IMR-90 (cell line): ENCODE measurements around the gene LEPROT.

Experiments
- BHLHE40 ChIP-seq: fragments of 150-350 bp; IDR thresholded peaks from 2 replicates; pipeline ENCODE4 v1.6.1; 2016; ENCODE audit warnings: mild to moderate bottlenecking, low read depth, low read length
- CEBPB ChIP-seq: IDR thresholded peaks from 2 replicates; pipeline ENCODE4 v1.6.1; 2012; ENCODE audit warnings: low read depth, low read length, improper control_type of control experiment
- CHD1 ChIP-seq: IDR thresholded peaks from 2 replicates; pipeline ENCODE4 v1.6.1; 2012; ENCODE audit warnings: low read depth, low read length, improper control_type of control experiment
- ELK1 ChIP-seq: fragments of 150-350 bp; IDR thresholded peaks from 2 replicates; pipeline ENCODE4 v1.6.1; 2016; ENCODE audit warnings: low read depth, mild to moderate bottlenecking, low read length, moderate library complexity, borderline replicate concordance
- FOS ChIP-seq: fragments of 150-350 bp; IDR thresholded peaks from 2 replicates; pipeline ENCODE4 v1.6.1; 2016; ENCODE audit warnings: low read depth, low read length
- MAFK ChIP-seq: IDR thresholded peaks from 2 replicates; pipeline ENCODE4 v1.6.1; 2012; ENCODE audit warnings: low read depth, low read length, improper control_type of control experiment
- POLR2A ChIP-seq: IDR thresholded peaks from 2 replicates; pipeline ENCODE4 v1.6.1; 2012; ENCODE audit warnings: mild to moderate bottlenecking, low read depth, low read length
- RAD21 ChIP-seq: IDR thresholded peaks from 2 replicates; pipeline ENCODE4 v1.6.1; 2012; ENCODE audit warnings: low read length, improper control_type of control experiment
- RCOR1 ChIP-seq: IDR thresholded peaks from 2 replicates; pipeline ENCODE4 v1.6.1; 2012; ENCODE audit warnings: mild to moderate bottlenecking, low read length, improper control_type of control experiment; ENCODE audit not compliant: insufficient replicate concordance
- RFX5 ChIP-seq: IDR thresholded peaks from 2 replicates; pipeline ENCODE4 v1.8.0; 2012; ENCODE audit warnings: low read depth, mild to moderate bottlenecking, low read length, moderate library complexity
- TF ChIP-seq, protein P1 (sequence below): conservative IDR thresholded peaks from 2 replicates; pipeline ENCODE4 v1.5.1; 2012; ENCODE audit warnings: mild to moderate bottlenecking, low read depth, low read length, improper control_type of control experiment
- TF ChIP-seq, protein P2 (sequence below): fragments of 150-350 bp; IDR thresholded peaks from 2 replicates; pipeline ENCODE4 v1.6.1; 2017; ENCODE audit warnings: mild to moderate bottlenecking, antibody characterized with exemption, low read length, low read depth

DNA sequence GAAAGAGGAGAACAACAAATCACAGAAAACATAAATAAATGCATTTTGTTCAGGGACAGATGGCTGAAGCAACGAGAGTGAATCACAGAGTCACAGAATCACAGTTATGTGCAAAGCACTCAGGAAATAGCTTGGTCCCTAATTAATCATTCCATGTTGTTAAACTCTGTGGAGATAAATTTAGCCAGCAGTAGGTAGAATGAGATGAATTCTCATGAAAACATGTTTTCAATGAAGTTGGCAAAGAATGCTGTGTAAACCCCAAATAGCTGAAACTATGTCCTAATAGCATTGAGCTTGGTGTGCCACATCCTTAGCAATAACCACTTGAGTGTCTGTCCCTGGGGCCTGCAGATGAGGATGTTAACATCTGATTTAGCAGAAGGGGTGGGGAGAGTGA, 20.4 kb downstream of the LEPROT start:
- TF ChIP-seq POLR2A (no peak), RCOR1 (no peak), CHD1 (no peak), CEBPB (no peak), RAD21 (no peak), FOS (no peak), ELK1 (no peak), RFX5 (no peak), BHLHE40 (no peak), MAFK (no peak)
- TF ChIP-seq, protein P1, sequence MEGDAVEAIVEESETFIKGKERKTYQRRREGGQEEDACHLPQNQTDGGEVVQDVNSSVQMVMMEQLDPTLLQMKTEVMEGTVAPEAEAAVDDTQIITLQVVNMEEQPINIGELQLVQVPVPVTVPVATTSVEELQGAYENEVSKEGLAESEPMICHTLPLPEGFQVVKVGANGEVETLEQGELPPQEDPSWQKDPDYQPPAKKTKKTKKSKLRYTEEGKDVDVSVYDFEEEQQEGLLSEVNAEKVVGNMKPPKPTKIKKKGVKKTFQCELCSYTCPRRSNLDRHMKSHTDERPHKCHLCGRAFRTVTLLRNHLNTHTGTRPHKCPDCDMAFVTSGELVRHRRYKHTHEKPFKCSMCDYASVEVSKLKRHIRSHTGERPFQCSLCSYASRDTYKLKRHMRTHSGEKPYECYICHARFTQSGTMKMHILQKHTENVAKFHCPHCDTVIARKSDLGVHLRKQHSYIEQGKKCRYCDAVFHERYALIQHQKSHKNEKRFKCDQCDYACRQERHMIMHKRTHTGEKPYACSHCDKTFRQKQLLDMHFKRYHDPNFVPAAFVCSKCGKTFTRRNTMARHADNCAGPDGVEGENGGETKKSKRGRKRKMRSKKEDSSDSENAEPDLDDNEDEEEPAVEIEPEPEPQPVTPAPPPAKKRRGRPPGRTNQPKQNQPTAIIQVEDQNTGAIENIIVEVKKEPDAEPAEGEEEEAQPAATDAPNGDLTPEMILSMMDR = no peak
- TF ChIP-seq, protein P2, sequence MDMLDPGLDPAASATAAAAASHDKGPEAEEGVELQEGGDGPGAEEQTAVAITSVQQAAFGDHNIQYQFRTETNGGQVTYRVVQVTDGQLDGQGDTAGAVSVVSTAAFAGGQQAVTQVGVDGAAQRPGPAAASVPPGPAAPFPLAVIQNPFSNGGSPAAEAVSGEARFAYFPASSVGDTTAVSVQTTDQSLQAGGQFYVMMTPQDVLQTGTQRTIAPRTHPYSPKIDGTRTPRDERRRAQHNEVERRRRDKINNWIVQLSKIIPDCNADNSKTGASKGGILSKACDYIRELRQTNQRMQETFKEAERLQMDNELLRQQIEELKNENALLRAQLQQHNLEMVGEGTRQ = no peak
